ENCODE data around the gene TNIK.

- no peak for TF ChIP-seq CTCF (conservative IDR thresholded peaks at IDR 0.05; ENCODE audit: low read depth, low read length)
- TF ChIP-seq RAD21 (IDR thresholded peaks at IDR 0.05; ENCODE audit: low read length) = no peak
- TF ChIP-seq ELK1 (IDR thresholded peaks at IDR 0.05; ENCODE audit: borderline replicate concordance, low read depth, low read length) = no peak
- no peak for TF ChIP-seq USF2 (IDR thresholded peaks at IDR 0.05; ENCODE audit: low read depth, low read length)
These were observed 28.7 kb downstream of the TNIK start for GRCh38 chr3:171431550-171431949.

Data from IMR-90 (cell line).